Gastrocnemius medialis (tissue), 4 donors: ENCODE measurements around the gene RNPEP.

Experiments
- POLR2A ChIP-seq, 2 donors: fragments of 450-650 bp; IDR thresholded peaks; one replicate each; pipeline ENCODE4 v1.6.1; 2017; ENCODE audit warnings: antibody characterized with exemption in 2 of 2, mild to moderate bottlenecking in 2 of 2, moderate library complexity in 2 of 2
- TF ChIP-seq, protein P1 (sequence below), 5 experiments: fragments of 450-650 bp in 3 of 5; fragments of 200-600 bp in 2 of 5; sonication (generic) in 2 of 5; IDR thresholded peaks in 4 of 5; conservative IDR thresholded peaks in 1 of 5; 1 replicate in 4 of 5; 2 replicates in 1 of 5; pipeline ENCODE4 v1.5.1; 2016 to 2019; ENCODE audit warnings: antibody characterized with exemption in 5 of 5, mild to moderate bottlenecking in 3 of 5, moderate library complexity in 3 of 5

DNA sequence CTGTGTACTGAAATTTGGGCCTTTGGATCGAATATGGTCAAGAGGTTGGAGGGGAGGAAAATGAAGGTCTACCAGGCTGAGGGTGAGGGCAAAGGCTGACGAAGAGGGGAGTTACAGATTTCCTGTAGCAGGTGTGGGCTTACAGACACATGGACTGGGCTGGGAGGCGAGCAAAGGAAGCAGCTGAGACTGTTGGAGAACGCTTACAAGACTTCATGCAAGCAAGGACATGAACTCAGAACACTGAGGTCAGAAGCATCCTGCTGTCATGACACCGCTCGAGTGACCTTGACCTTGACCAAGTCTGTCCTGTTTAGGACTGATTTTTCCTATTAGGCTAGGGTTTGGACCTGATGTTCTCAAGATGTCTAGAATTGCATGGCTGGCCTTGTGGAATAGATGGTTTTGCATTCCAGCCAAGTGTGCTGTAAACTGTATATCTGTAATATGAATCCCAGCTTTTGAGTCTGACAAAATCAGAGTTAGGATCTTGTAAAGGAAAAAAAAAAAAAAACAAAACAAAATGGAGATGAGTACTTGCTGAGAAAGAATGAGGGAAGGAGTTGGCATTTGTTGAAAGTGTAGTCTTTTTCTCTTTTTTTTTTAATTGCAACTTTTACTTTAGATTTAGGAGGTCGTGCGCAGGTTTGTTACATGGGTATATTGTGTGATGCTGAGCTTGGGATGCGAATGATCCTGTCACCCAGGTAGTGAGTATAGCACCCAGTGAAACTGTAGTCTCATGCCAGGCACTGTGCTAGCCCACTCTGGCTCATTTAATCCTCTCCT lies 33.8 kb downstream of the RNPEP start:
- TF ChIP-seq, protein P1, sequence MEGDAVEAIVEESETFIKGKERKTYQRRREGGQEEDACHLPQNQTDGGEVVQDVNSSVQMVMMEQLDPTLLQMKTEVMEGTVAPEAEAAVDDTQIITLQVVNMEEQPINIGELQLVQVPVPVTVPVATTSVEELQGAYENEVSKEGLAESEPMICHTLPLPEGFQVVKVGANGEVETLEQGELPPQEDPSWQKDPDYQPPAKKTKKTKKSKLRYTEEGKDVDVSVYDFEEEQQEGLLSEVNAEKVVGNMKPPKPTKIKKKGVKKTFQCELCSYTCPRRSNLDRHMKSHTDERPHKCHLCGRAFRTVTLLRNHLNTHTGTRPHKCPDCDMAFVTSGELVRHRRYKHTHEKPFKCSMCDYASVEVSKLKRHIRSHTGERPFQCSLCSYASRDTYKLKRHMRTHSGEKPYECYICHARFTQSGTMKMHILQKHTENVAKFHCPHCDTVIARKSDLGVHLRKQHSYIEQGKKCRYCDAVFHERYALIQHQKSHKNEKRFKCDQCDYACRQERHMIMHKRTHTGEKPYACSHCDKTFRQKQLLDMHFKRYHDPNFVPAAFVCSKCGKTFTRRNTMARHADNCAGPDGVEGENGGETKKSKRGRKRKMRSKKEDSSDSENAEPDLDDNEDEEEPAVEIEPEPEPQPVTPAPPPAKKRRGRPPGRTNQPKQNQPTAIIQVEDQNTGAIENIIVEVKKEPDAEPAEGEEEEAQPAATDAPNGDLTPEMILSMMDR (IDR thresholded peaks at IDR 0.05 in 4 of 5, conservative IDR thresholded peaks at IDR 0.05 in 1 of 5) = no peak
- TF ChIP-seq POLR2A (IDR thresholded peaks at IDR 0.05) = no peak
